Loucy (cell line): ENCODE data around the gene GRB2.
A peak's percentile ranks its signal among the peaks of the same experiment; 100 is the strongest.

Experiments used
- H2AFZ ChIP-seq: fragments of 200-600 bp; sonication (generic); 2 replicates; pipeline ENCODE4 v1.6.0; 2016; ENCODE audit warnings: antibody characterized with exemption, mild to moderate bottlenecking, low read length, moderate library complexity
- H3F3A ChIP-seq: fragments of 200-600 bp; 2 replicates; pipeline ENCODE4 v1.6.0; 2016; ENCODE audit warnings: antibody characterized with exemption, low read depth, mild to moderate bottlenecking
- H3K27me3 ChIP-seq: fragments of 200-600 bp; sonication (generic); 2 replicates; pipeline ENCODE4 v1.6.1; 2014; ENCODE audit warnings: low read length, mild to moderate bottlenecking; ENCODE audit not compliant: insufficient read depth, poor library complexity, severe bottlenecking
- H3K36me3 ChIP-seq: fragments of 200-600 bp; sonication (generic); 2 replicates; pipeline ENCODE4 v1.6.1; 2016; ENCODE audit warnings: low read length; ENCODE audit not compliant: insufficient read depth
- H3K4me1 ChIP-seq: fragments of 200-600 bp; sonication (generic); 2 replicates; pipeline ENCODE4 v1.5.1; 2014; ENCODE audit warnings: low read length, mild to moderate bottlenecking; ENCODE audit not compliant: insufficient read depth, poor library complexity, severe bottlenecking
- H3K4me2 ChIP-seq: fragments of 200-600 bp; sonication (generic); 2 replicates; pipeline ENCODE4 v1.6.0; 2014; ENCODE audit warnings: antibody characterized with exemption, low read length, low read depth, mild to moderate bottlenecking; ENCODE audit not compliant: poor library complexity, severe bottlenecking
- H3K4me3 ChIP-seq: fragments of 200-600 bp; sonication (generic); 2 replicates; pipeline ENCODE4 v1.5.1; 2014; ENCODE audit warnings: low read length, mild to moderate bottlenecking, mixed read lengths; ENCODE audit not compliant: poor library complexity, severe bottlenecking
- H3K79me2 ChIP-seq: fragments of 200-600 bp; sonication (generic); 2 replicates; pipeline ENCODE4 v1.6.1; 2014; ENCODE audit warnings: low read length; ENCODE audit not compliant: insufficient read depth
- H3K9ac ChIP-seq: fragments of 200-600 bp; sonication (generic); 2 replicates; pipeline ENCODE4 v1.6.0; 2014; ENCODE audit warnings: mild to moderate bottlenecking, low read depth, low read length, moderate library complexity; ENCODE audit not compliant: poor library complexity, severe bottlenecking
- H3K9me2 ChIP-seq: fragments of 200-600 bp; sonication (generic); replicated peaks from 2 replicates; pipeline ENCODE4 v1.6.1; 2016; ENCODE audit warnings: low read depth, low read length, mixed read lengths
- H3K9me3 ChIP-seq: fragments of 200-600 bp; sonication (generic); 2 replicates; pipeline ENCODE4 v1.6.1; 2014; ENCODE audit warnings: mild to moderate bottlenecking, antibody characterized with exemption, low read length, low read depth; ENCODE audit not compliant: insufficient read depth
- H4K20me1 ChIP-seq: fragments of 200-600 bp; sonication (generic); 2 replicates; pipeline ENCODE4 v1.6.0; 2014; ENCODE audit warnings: antibody characterized with exemption, low read length, mild to moderate bottlenecking; ENCODE audit not compliant: insufficient read depth, poor library complexity, severe bottlenecking
- CTCF ChIP-seq: fragments of 200-600 bp; sonication (generic); conservative IDR thresholded peaks from 2 replicates; pipeline ENCODE4 v1.5.1; 2014; ENCODE audit warnings: mild to moderate bottlenecking, antibody characterized with exemption, low read length
- EZH2phosphoT487 ChIP-seq: fragments of 200-600 bp; IDR thresholded peaks from 2 replicates; pipeline ENCODE4 v1.6.1; 2018; ENCODE audit warnings: antibody characterized with exemption, mild to moderate bottlenecking, moderate library complexity, borderline replicate concordance

GRB2 gene

GRCh38 chr17:75394332-75394918 lies 11.1 kb downstream of the GRB2 start:
- Histone ChIP-seq H3F3A (no peaks in the 10 kb centered on the region), H3K27me3 (no peaks in the 10 kb centered on the region), H3K4me1 (peaks cover 45% of the 10 kb centered on the region), H3K36me3 (peaks cover 29% of the 10 kb centered on the region), H3K9me2 (no peaks in the 10 kb centered on the region), H3K79me2 (peaks cover 97% of the 10 kb centered on the region), H2AFZ (no peak overlapping the region), H3K4me2 (peak overlapping the region; percentile 95), H3K4me3 (peak overlapping the region; percentile 76), H3K9ac (peak overlapping the region; percentile 73), H3K9me3 (no peaks in the 10 kb centered on the region), H4K20me1 (peaks cover 77% of the 10 kb centered on the region)
- TF ChIP-seq CTCF, result no peak
- TF ChIP-seq EZH2phosphoT487, result no peak

- Histone ChIP-seq H3K9me2 (no peaks in the 10 kb centered on the region), H3K4me1 (peaks cover 39% of the 10 kb centered on the region), H2AFZ (no peak overlapping the region), H3K9me3 (no peaks in the 10 kb centered on the region), H3K79me2 (peaks cover 97% of the 10 kb centered on the region), H3F3A (no peaks in the 10 kb centered on the region), H3K4me3 (peak overlapping the region; percentile 76), H4K20me1 (peaks cover 71% of the 10 kb centered on the region), H3K9ac (peak overlapping the region; percentile 73), H3K27me3 (no peaks in the 10 kb centered on the region), H3K36me3 (peaks cover 35% of the 10 kb centered on the region), H3K4me2 (peak overlapping the region; percentile 95)
- no peak for TF ChIP-seq CTCF
- TF ChIP-seq EZH2phosphoT487, result no peak
These were observed 11.8 kb downstream of the GRB2 start for GRCh38 chr17:75393523-75394331.

GRCh38 chr17:75392559-75392958 lies 12.9 kb downstream of the GRB2 start:
- H3K4me2 ChIP-seq, result peak overlapping the region; percentile 95
- peaks cover 98% of the 10 kb centered on the region for H3K79me2 ChIP-seq
- H3K9me3 ChIP-seq, result no peaks in the 10 kb centered on the region
- peak overlapping the region; percentile 76 for H3K4me3 ChIP-seq
- peaks cover 46% of the 10 kb centered on the region for H3K36me3 ChIP-seq
- H4K20me1 ChIP-seq, result peaks cover 73% of the 10 kb centered on the region
- H3K27me3 ChIP-seq, result no peaks in the 10 kb centered on the region
- peaks cover 33% of the 10 kb centered on the region for H3K4me1 ChIP-seq
- TF ChIP-seq CTCF (no peak), EZH2phosphoT487 (no peak)
- no peaks in the 10 kb centered on the region for H3K9me2 ChIP-seq
- H2AFZ ChIP-seq, result no peak overlapping the region
- peak overlapping the region; percentile 73 for H3K9ac ChIP-seq
- no peaks in the 10 kb centered on the region for H3F3A ChIP-seq
